CD4-positive, alpha-beta T cell (primary cell): Measurements from ENCODE around the gene AGPAT4. TPM values are rescaled to one million over a fixed set of nuclear protein-coding genes. Genes with fewer than 3 reads are reported as not detected.

Source experiments
- ATAC-seq: fragments of 200-7000 bp; cut with Tn5 transposase; one replicate; pipeline ENCODE4 v1.10.0; 2022; ENCODE audit warnings: mild to moderate bottlenecking; ENCODE audit not compliant: poor library complexity
- CTCF ChIA-PET: fragments of 350-600 bp; sonication (Branson Sonifier 250); formaldehyde crosslinking; loops from one replicate; lab custom pipeline; 2021; ENCODE audit warnings: antibody characterized with exemption, inconsistent platforms; lab: Charles Lee
- POLR2A ChIA-PET: fragments of 350-600 bp; sonication (Branson Sonifier 250); formaldehyde crosslinking; loops from one replicate; lab custom pipeline; 2021; ENCODE audit warnings: antibody characterized with exemption, inconsistent platforms; lab: Charles Lee
- DNase-seq, 14 experiments: peaks; one replicate each; pipeline ENCODE4 v3.0.0-alpha.2; 2013 to 2020; ENCODE audit warnings: mixed read lengths in 2 of 14
- H3K27ac ChIP-seq, 2 donors: one replicate each; pipeline versions ENCODE4 v1.5.1 to v1.7.0; 2013; ENCODE audit warnings: low read length in 2 of 2, low read depth in 1 of 2, mild to moderate bottlenecking in 1 of 2
- H3K27me3 ChIP-seq, 2 experiments: 1 replicate in 1 of 2; 2 replicates in 1 of 2; pipeline versions ENCODE4 v1.6.1 to v1.7.0; 2013; ENCODE audit warnings: low read length in 2 of 2, control low read depth in 1 of 2, mild to moderate bottlenecking in 1 of 2, moderate library complexity in 1 of 2; ENCODE audit not compliant: insufficient read depth in 2 of 2, control insufficient read depth in 1 of 2
- H3K36me3 ChIP-seq: one replicate; pipeline ENCODE4 v1.6.1; 2013; ENCODE audit warnings: low read length, control low read depth; ENCODE audit not compliant: insufficient read depth
- H3K4me1 ChIP-seq: one replicate; pipeline ENCODE4 v1.6.1; 2013; ENCODE audit warnings: low read length, control low read depth; ENCODE audit not compliant: insufficient read depth
- H3K4me3 ChIP-seq: one replicate; pipeline ENCODE4 v1.5.1; 2013; ENCODE audit warnings: mild to moderate bottlenecking, low read length, moderate library complexity
- H3K9me3 ChIP-seq, 2 experiments: 1 replicate in 1 of 2; 2 replicates in 1 of 2; pipeline versions ENCODE4 v1.6.1 to v1.7.0; 2013; ENCODE audit warnings: low read length in 2 of 2, mild to moderate bottlenecking in 2 of 2, control low read depth in 1 of 2, moderate library complexity in 1 of 2; ENCODE audit not compliant: control insufficient read depth in 1 of 2, insufficient read depth in 1 of 2
- H3K27ac Mint-ChIP-seq: one replicate; pipeline ENCODE4 v1.8.0; 2020; ENCODE audit warnings: mixed read lengths
- H3K27me3 Mint-ChIP-seq: one replicate; pipeline ENCODE4 v1.8.0; 2021; ENCODE audit warnings: mixed read lengths
- H3K36me3 Mint-ChIP-seq: one replicate; pipeline ENCODE4 v1.8.0; 2021; ENCODE audit warnings: low read depth, mixed read lengths
- H3K4me1 Mint-ChIP-seq: one replicate; pipeline ENCODE4 v1.8.0; 2021; ENCODE audit warnings: low read depth, mixed read lengths
- H3K4me3 Mint-ChIP-seq: one replicate; pipeline ENCODE4 v1.8.0; 2020; ENCODE audit warnings: mild to moderate bottlenecking, mixed read lengths
- H3K9me3 Mint-ChIP-seq: one replicate; pipeline ENCODE4 v1.8.0; 2020; ENCODE audit warnings: mixed read lengths
- intact Hi-C, 2 experiments: fragments of 100-400 bp; cut with DNase I in 1 of 2; cut with micrococcal nuclease in 1 of 2; formaldehyde crosslinking; loops; one replicate each; pipeline versions ENCODE4 v1.15.1 to v1.9.0; 2023 to 2025; cut with DNase I, micrococcal nuclease
- total RNA-seq, 174 experiments: library from RNA in 2 of 174; stranded (reverse) in 2 of 174; gene quantifications; one replicate each; pipeline ENCODE4 v1.2.3 and lab custom pipeline; 2021 to 2026
- TF ChIP-seq, protein P1 (sequence below): fragments of 200-600 bp; IDR thresholded peaks from one replicate; pipeline ENCODE4 v1.8.0; 2022; ENCODE audit warnings: antibody characterized with exemption, mild to moderate bottlenecking

The AGPAT4 gene
- total RNA-seq, 2 experiments from 2014 or later, result 2.8 to 4.8 TPM

GRCh38 chr6:161271343-161272030 lies 2.4 kb downstream of the AGPAT4 start:
- peaks cover 20% of the 10 kb centered on the region for H3K4me1 Mint-ChIP-seq
- ChIA-PET POLR2A (no interaction called here), CTCF (no interaction called here)
- no peak overlapping the region for H3K27ac ChIP-seq
- intact Hi-C loops, result no loop called here
- ATAC-seq, result no peak
- H3K4me3 ChIP-seq, result no peak overlapping the region
- H3K27me3 ChIP-seq, result no peaks in the 10 kb centered on the region
- H3K4me1 ChIP-seq, result peaks cover 21% of the 10 kb centered on the region
- H3K27ac Mint-ChIP-seq, result no peak overlapping the region
- H3K27me3 Mint-ChIP-seq, result no peaks in the 10 kb centered on the region
- H3K9me3 ChIP-seq, result peaks cover 0 to 7% of the 10 kb centered on the region in 2 experiments
- no peak overlapping the region for H3K4me3 Mint-ChIP-seq
- H3K9me3 Mint-ChIP-seq, result no peaks in the 10 kb centered on the region
- H3K36me3 ChIP-seq, result no peaks in the 10 kb centered on the region
- TF ChIP-seq, protein P1, sequence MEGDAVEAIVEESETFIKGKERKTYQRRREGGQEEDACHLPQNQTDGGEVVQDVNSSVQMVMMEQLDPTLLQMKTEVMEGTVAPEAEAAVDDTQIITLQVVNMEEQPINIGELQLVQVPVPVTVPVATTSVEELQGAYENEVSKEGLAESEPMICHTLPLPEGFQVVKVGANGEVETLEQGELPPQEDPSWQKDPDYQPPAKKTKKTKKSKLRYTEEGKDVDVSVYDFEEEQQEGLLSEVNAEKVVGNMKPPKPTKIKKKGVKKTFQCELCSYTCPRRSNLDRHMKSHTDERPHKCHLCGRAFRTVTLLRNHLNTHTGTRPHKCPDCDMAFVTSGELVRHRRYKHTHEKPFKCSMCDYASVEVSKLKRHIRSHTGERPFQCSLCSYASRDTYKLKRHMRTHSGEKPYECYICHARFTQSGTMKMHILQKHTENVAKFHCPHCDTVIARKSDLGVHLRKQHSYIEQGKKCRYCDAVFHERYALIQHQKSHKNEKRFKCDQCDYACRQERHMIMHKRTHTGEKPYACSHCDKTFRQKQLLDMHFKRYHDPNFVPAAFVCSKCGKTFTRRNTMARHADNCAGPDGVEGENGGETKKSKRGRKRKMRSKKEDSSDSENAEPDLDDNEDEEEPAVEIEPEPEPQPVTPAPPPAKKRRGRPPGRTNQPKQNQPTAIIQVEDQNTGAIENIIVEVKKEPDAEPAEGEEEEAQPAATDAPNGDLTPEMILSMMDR, result no peak
- no peak for DNase-seq
- peaks cover 6% of the 10 kb centered on the region for H3K36me3 Mint-ChIP-seq

DNA sequence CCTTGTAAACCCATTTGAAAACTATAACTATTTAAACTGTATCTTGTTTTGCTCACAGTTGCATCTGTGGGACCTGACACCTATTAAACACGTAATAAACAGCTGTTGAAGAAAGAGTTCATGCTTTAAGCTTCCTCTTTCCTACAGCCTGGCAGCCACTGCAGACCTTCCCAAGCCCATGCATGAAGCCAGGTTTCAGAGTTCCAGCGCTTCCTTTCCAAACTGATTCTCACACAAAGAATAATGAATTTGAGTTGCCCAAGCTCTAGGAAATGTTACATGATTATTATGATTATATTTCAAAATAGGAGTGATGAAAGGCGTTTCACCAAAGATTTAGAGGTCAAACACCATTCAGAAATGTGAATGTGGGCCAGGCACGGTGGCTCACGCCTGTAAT lies 3.7 kb downstream of the AGPAT4 start:
- ChIA-PET CTCF (interaction anchor here (1.0 kb wide), 1 partner anchor 101 kb away, joined by 3 read pairs; no protein-coding TSS in a partner anchor), POLR2A (no interaction called here)
- Histone ChIP-seq H3K27me3 (no peaks in the 10 kb centered on the region), H3K36me3 (no peaks in the 10 kb centered on the region), H3K27ac (no peak overlapping the region), H3K9me3 (peaks cover 0 to 7% of the 10 kb centered on the region in 2 experiments), H3K4me3 (no peak overlapping the region), H3K4me1 (peaks cover 21% of the 10 kb centered on the region)
- no peak overlapping the region for H3K27ac Mint-ChIP-seq
- intact Hi-C loops, result no loop called here
- TF ChIP-seq, protein P1, result no peak
- H3K9me3 Mint-ChIP-seq, result no peaks in the 10 kb centered on the region
- no peaks in the 10 kb centered on the region for H3K27me3 Mint-ChIP-seq
- peaks cover 20% of the 10 kb centered on the region for H3K4me1 Mint-ChIP-seq
- H3K36me3 Mint-ChIP-seq, result peaks cover 6% of the 10 kb centered on the region
- no peak for ATAC-seq
- no peak for DNase-seq
- H3K4me3 Mint-ChIP-seq, result no peak overlapping the region

GRCh38 chr6:161269310-161269709 lies 4.6 kb downstream of the AGPAT4 start:
- ChIA-PET CTCF (interaction anchor here (1.0 kb wide), 1 partner anchor 102 kb away, joined by 3 read pairs; no protein-coding TSS in a partner anchor), POLR2A (no interaction called here)
- DNase-seq (no peak), ATAC-seq (no peak)
- TF ChIP-seq, protein P1, result no peak
- no peaks in the 10 kb centered on the region for H3K27me3 ChIP-seq
- peaks cover 6% of the 10 kb centered on the region for H3K36me3 Mint-ChIP-seq
- H3K4me1 Mint-ChIP-seq, result peaks cover 16% of the 10 kb centered on the region
- H3K9me3 Mint-ChIP-seq, result no peaks in the 10 kb centered on the region
- no peaks in the 10 kb centered on the region for H3K36me3 ChIP-seq
- H3K9me3 ChIP-seq, result peaks cover 0 to 7% of the 10 kb centered on the region in 2 experiments
- H3K4me1 ChIP-seq, result peaks cover 18% of the 10 kb centered on the region
- no peak overlapping the region for H3K4me3 Mint-ChIP-seq
- H3K27ac Mint-ChIP-seq, result no peak overlapping the region
- H3K27me3 Mint-ChIP-seq, result no peaks in the 10 kb centered on the region
- H3K4me3 ChIP-seq, result no peak overlapping the region
- intact Hi-C loops, result no loop called here
- no peak overlapping the region for H3K27ac ChIP-seq
